Endometrium (tissue), 2 donors: Measurements from ENCODE around the gene CCDC121.

Experiments
- FAIRE-seq: peaks from 2 replicates; lab custom pipeline; 2012; peaks lifted over from hg19 to GRCh38; lab: Jason Lieb, UNC
- donor health status: control.
- donor health status: control.

Gene CCDC121, protein sequence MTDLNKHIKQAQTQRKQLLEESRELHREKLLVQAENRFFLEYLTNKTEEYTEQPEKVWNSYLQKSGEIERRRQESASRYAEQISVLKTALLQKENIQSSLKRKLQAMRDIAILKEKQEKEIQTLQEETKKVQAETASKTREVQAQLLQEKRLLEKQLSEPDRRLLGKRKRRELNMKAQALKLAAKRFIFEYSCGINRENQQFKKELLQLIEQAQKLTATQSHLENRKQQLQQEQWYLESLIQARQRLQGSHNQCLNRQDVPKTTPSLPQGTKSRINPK

GRCh38 chr2:27628767-27629709, at the start of gene CCDC121, which contains the start of gene GPN1:
Gene CCDC121 (minus strand): TSS chr2:27629012. CDS start chr2:27627799, 1,213 bp downstream.
Gene GPN1 (plus strand): TSS chr2:27629050. CDS start chr2:27629059, 9 bp downstream.
- no peak for FAIRE-seq

- FAIRE-seq, result no peak
Observed at GRCh38 chr2:27672723-27673486, 44.1 kb upstream of the CCDC121 start.

DNA sequence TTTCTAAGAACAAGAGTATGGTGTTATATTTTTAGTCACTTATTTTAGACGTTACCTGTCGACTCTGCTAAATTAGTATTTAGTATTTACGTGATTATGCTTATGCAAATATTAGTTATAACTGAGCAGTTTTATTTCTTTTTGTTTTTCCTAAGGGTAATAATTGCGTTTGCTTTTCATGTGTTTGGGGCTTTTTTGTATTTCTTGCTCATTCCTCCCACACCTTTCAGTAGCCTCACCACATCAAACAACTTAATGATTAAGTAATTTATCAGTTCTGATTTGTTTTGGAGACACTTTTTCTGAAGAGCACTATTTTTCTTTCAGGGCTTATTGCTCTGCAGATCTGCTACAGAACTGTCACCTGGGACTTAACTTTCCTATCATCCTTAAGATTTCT, 42.4 kb upstream of the CCDC121 start:
- no peak for FAIRE-seq

- no peak for FAIRE-seq
Observed at GRCh38 chr2:27667446-27667845, 38.6 kb upstream of the CCDC121 start.

- no peak for FAIRE-seq
Observed at GRCh38 chr2:27664622-27665363, 36.0 kb upstream of the CCDC121 start.

DNA sequence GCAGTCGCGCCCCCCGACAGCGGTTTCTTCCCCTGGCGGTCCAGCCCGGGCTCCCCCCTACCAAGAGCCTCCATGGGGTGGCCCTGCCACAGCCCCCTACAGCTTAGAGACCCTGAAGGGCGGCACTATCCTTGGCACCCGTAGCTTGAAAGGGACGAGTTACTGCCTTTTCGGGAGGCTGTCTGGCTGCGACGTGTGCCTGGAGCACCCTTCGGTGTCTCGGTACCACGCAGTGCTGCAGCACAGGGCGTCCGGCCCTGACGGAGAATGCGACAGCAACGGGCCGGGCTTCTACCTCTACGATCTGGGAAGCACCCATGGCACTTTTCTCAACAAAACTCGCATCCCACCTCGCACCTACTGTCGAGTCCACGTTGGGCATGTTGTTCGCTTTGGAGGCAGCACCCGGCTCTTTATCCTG, 35.4 kb upstream of the CCDC121 start:
- FAIRE-seq, result no peak

DNA sequence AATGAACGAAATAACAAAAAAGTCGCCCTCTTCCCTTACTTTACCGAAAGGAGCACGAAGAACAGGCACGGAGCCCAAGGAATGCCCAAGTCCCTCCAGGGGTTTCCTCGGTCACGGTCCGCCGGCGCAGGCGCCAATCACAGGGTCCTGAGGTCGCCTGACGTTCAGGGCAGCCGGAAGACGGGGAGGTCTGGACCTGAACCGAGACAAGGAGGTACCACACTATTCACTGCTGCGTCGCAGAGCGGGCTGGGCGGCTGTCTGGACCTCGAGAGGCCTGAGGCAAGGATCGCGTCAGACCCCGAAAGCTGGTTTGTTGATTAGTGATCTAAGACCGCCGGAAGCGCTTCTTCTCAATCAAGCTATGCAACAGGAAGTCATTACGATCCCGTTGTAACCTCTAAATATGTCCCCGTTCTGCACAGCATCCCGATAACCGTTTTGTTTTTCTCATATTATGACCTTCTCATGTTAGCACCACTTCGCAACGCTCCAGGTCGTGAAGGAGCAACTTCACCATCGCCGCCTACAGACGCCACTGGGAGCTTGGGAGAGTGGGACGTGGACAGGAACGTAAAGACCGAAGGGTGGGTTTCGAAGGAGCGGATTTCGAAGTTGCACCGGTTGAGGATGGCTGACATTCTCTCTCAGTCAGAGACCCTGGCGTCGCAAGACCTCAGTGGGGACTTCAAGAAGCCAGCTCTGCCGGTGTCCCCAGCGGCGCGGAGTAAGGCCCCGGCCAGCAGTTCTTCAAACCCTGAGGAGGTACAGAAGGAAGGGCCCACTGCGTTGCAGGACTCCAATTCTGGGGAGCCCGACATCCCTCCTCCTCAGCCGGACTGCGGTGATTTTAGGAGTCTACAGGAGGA, 34.7 kb upstream of the CCDC121 start, which contains the start of the genes SLC4A1AP and SUPT7L:
Gene SLC4A1AP, plus strand, starts transcription at position 605 of the 869 bp plus-strand sequence. Its CDS starts 26 bp downstream, at position 631.
Gene SUPT7L, minus strand, starts transcription at position 330 of the 869 bp plus-strand sequence. CDS start 1,422 bp downstream, outside the sequence.
- no peak for FAIRE-seq

DNA sequence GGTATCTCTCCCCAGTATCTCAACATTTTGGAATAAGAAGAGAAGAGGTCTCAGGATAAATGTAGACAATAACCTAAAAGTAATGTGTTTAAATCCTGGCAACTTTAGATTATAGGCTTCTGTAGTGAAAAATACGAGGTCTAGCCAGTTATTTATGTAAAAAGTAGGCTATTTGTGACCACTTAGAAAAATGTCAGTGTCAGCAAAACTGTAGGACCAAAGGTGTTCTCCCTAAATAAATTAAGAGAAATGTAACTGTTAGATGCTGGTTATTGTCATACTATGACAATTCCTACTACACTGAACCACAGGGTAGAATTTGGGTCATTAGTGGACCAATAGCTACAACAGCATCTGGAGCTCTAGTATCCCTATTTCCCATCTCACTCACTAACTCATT, 32.6 kb upstream of the CCDC121 start:
- no peak for FAIRE-seq

- no peak for FAIRE-seq
Observed at GRCh38 chr2:27655155-27655951, 26.5 kb upstream of the CCDC121 start.

GRCh38 chr2:27653397-27653796, 24.6 kb upstream of the CCDC121 start:
- no peak for FAIRE-seq

DNA sequence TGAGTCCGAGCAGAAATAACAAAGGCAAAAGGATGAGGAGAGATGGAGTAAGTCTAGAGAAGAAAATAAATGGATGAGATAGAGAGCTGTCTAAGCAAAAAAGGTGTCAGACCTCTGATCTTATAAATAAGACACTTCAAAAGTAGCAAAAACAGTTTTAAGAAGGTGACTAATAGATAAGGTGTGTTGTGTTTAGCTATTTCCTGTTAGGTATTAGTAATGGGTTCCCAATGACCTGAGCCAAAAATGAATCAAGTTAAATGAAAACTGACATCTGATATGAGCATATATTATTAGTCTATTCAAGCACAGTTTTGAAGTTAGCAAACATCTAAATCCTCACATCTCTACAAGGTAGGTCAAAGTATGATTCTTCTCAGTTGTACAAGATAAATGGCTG, 24.0 kb upstream of the CCDC121 start:
- no peak for FAIRE-seq

- no peak for FAIRE-seq
Observed at GRCh38 chr2:27652341-27652740, 23.5 kb upstream of the CCDC121 start.

DNA sequence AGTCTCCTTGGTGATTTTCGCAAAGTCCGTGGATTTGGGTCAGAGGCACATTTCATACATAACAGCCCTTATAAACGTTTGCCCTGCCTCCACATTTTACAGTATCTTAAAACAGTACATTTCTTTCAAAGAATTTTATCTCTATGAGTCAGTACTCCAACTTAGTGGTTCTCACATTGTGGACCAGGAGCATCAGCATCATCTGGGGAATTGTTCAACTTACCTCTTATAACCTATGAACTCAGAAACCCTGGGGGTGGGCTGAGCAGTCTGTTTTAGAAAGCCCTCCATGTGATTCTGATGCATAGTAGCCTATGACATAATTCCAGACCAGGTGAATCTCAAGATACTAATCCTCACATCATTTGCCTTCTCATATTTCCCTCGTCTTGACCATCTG, 22.2 kb upstream of the CCDC121 start:
- FAIRE-seq, result no peak

- no peak for FAIRE-seq
Observed at GRCh38 chr2:27647737-27648136, 18.9 kb upstream of the CCDC121 start.

- no peak for FAIRE-seq
Observed at GRCh38 chr2:27647289-27647688, 18.5 kb upstream of the CCDC121 start.

- FAIRE-seq, result no peak
Observed at GRCh38 chr2:27645197-27645596, 16.4 kb upstream of the CCDC121 start.

- no peak for FAIRE-seq
Observed at GRCh38 chr2:27640722-27641245, 12.0 kb upstream of the CCDC121 start.

- no peak for FAIRE-seq
Observed at GRCh38 chr2:27638709-27639108, 9.9 kb upstream of the CCDC121 start.

GRCh38 chr2:27638037-27638637, 9.3 kb upstream of the CCDC121 start:
- FAIRE-seq, result no peak
